ENCODE data around the gene UNC13C. TPM values are rescaled to one million over a fixed set of nuclear protein-coding genes. Genes with fewer than 3 reads are reported as not detected.

Gene UNC13C
- total and polyA plus RNA-seq, 2 donors (not counting 3 experiments of a cell fraction or from before 2014, with no cell fraction given), result not detected

DNA sequence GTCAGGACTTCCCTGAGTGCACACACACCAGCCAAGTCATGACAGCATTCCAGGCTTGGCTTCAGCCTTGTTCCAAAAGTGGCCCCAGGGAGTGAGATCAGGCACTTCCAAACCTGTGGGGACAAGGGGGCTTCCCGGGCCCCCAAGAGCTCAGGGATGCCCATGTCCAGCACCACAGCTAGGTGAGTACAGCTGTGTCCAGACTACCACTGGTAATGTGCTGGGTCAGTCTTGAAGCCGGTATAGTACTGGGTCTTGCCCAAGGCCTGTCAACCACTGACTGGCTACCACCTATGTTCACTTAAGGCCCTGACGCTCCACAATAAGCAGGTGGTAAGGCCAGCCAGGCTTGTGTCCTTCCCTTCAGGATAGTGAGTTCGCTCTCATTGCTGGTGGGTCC, 249.3 kb downstream of the UNC13C start:
- H3K36me3 ChIP-seq (ENCODE audit: control insufficient read depth in 2 of 2, extremely low read depth in 1 of 2, insufficient read depth in 2 of 2, low read length in 2 of 2), result no peaks in the 10 kb centered on the region
- dilution Hi-C loops (cut with MboI; ENCODE audit: extremely low pct_ligation_motif_present, low sequenced_read_pairs) (no loop called here), intact Hi-C loops (cut with micrococcal nuclease) (no loop called here)
- TF ChIP-seq FOS (IDR thresholded peaks at IDR 0.05; ENCODE audit: borderline replicate concordance, insufficient read depth, low read length), result no peak
- TF ChIP-seq, protein P1, sequence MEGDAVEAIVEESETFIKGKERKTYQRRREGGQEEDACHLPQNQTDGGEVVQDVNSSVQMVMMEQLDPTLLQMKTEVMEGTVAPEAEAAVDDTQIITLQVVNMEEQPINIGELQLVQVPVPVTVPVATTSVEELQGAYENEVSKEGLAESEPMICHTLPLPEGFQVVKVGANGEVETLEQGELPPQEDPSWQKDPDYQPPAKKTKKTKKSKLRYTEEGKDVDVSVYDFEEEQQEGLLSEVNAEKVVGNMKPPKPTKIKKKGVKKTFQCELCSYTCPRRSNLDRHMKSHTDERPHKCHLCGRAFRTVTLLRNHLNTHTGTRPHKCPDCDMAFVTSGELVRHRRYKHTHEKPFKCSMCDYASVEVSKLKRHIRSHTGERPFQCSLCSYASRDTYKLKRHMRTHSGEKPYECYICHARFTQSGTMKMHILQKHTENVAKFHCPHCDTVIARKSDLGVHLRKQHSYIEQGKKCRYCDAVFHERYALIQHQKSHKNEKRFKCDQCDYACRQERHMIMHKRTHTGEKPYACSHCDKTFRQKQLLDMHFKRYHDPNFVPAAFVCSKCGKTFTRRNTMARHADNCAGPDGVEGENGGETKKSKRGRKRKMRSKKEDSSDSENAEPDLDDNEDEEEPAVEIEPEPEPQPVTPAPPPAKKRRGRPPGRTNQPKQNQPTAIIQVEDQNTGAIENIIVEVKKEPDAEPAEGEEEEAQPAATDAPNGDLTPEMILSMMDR (IDR thresholded peaks at IDR 0.05; ENCODE audit: extremely low read depth in 1 of 2, insufficient read depth in 1 of 2, low read depth in 1 of 2, low read length in 2 of 2), result no peak
- no peak for TF ChIP-seq GATA2 (IDR thresholded peaks at IDR 0.05; ENCODE audit: insufficient read depth, insufficient read length, low read depth, low read length)
- TF ChIP-seq POLR2AphosphoS5 (IDR thresholded peaks at IDR 0.05; ENCODE audit: insufficient read depth, low read depth, low read length), result no peak
- no peak for TF ChIP-seq MAX (IDR thresholded peaks at IDR 0.05; ENCODE audit: insufficient read depth, insufficient read length)
- H3K9me1 ChIP-seq (replicated peaks; ENCODE audit: control insufficient read depth, extremely low read depth, insufficient read depth, low read length), result no peaks in the 10 kb centered on the region
- no peaks in the 10 kb centered on the region for H3K27me3 ChIP-seq (ENCODE audit: control insufficient read depth in 2 of 2, insufficient read depth in 2 of 2, low read length in 2 of 2)
- BruUV-seq (replicated peaks), result no TSS peak
- ChIA-PET CTCF (no interaction called here), POLR2A (no interaction called here)
- no peak for DNase-seq (ENCODE audit: low read depth, low spot score)
- no peak overlapping the region for H3K27ac ChIP-seq (ENCODE audit: insufficient read depth, low read depth, low read length)
- no peak for FAIRE-seq
- no peak overlapping the region for H3K9ac ChIP-seq (replicated peaks; ENCODE audit: extremely low read depth, insufficient read depth, low read length)
- no peaks in the 10 kb centered on the region for H3K4me1 ChIP-seq (ENCODE audit: control insufficient read depth, extremely low read depth, insufficient read depth, low read length)
- H3K79me2 ChIP-seq (ENCODE audit: control insufficient read depth, insufficient read depth, low read length), result no peaks in the 10 kb centered on the region
- no peak overlapping the region for H3K4me3 ChIP-seq (replicated peaks in 1 of 3; ENCODE audit: insufficient read depth in 1 of 3, low read depth in 1 of 3, low read length in 3 of 3)
- no peak overlapping the region for H2AFZ ChIP-seq (ENCODE audit: low read depth, low read length)
- H3K4me2 ChIP-seq (ENCODE audit: insufficient read depth, low read length), result no peak overlapping the region
- H4K20me1 ChIP-seq (replicated peaks; ENCODE audit: control insufficient read depth, extremely low read depth, insufficient read depth, low read length), result no peaks in the 10 kb centered on the region
- H3K9me3 ChIP-seq (replicated peaks; ENCODE audit: control insufficient read depth, insufficient read depth, low read length), result no peaks in the 10 kb centered on the region

DNA sequence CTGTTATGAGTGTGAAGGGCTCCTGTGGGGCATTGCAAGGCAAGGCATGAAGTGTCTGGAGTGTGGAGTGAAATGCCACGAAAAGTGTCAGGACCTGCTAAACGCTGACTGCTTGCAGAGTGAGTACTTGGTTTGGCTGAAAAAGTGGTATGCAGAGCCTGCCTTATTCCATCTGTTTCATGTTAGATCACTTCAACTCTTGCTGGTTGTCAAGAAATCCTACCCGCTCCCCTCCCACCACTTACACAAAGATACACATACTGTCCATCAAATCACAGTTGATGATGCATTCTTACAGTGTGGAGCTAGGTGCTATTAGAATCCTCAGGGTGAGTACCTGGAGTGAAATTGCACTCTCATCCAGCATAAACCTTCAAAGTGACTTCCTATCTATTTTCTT, 272.1 kb downstream of the UNC13C start:
- Histone ChIP-seq H3K27ac (ENCODE audit: insufficient read depth, low read depth, low read length) (no peak overlapping the region), H3K79me2 (ENCODE audit: control insufficient read depth, insufficient read depth, low read length) (no peaks in the 10 kb centered on the region), H3K4me2 (ENCODE audit: insufficient read depth, low read length) (no peak overlapping the region), H3K36me3 (ENCODE audit: control insufficient read depth in 2 of 2, extremely low read depth in 1 of 2, insufficient read depth in 2 of 2, low read length in 2 of 2) (no peaks in the 10 kb centered on the region), H3K9me3 (replicated peaks; ENCODE audit: control insufficient read depth, insufficient read depth, low read length) (no peaks in the 10 kb centered on the region), H3K9me1 (replicated peaks; ENCODE audit: control insufficient read depth, extremely low read depth, insufficient read depth, low read length) (no peaks in the 10 kb centered on the region), H4K20me1 (replicated peaks; ENCODE audit: control insufficient read depth, extremely low read depth, insufficient read depth, low read length) (no peaks in the 10 kb centered on the region), H3K4me3 (replicated peaks in 1 of 3; ENCODE audit: insufficient read depth in 1 of 3, low read depth in 1 of 3, low read length in 3 of 3) (no peak overlapping the region), H3K9ac (replicated peaks; ENCODE audit: extremely low read depth, insufficient read depth, low read length) (no peak overlapping the region), H3K27me3 (ENCODE audit: control insufficient read depth in 2 of 2, insufficient read depth in 2 of 2, low read length in 2 of 2) (no peaks in the 10 kb centered on the region), H2AFZ (ENCODE audit: low read depth, low read length) (no peak overlapping the region), H3K4me1 (ENCODE audit: control insufficient read depth, extremely low read depth, insufficient read depth, low read length) (no peaks in the 10 kb centered on the region)
- dilution Hi-C loops (cut with MboI; ENCODE audit: extremely low pct_ligation_motif_present, low sequenced_read_pairs), result no loop called here
- no peak for TF ChIP-seq EZH2 (IDR thresholded peaks at IDR 0.05; ENCODE audit: borderline replicate concordance, low read depth, low read length, severe bottlenecking)
- TF ChIP-seq POLR2A (IDR thresholded peaks at IDR 0.05; ENCODE audit: low read depth, low read length), result no peak
- TF ChIP-seq MAX (IDR thresholded peaks at IDR 0.05; ENCODE audit: insufficient read depth, insufficient read length), result no peak
- TF ChIP-seq POLR2AphosphoS5 (IDR thresholded peaks at IDR 0.05; ENCODE audit: insufficient read depth, low read depth, low read length), result no peak
- TF ChIP-seq, protein P1 (IDR thresholded peaks at IDR 0.05; ENCODE audit: extremely low read depth in 1 of 2, insufficient read depth in 1 of 2, low read depth in 1 of 2, low read length in 2 of 2), result no peak
- TF ChIP-seq MYC (IDR thresholded peaks at IDR 0.05; ENCODE audit: low read depth, low read length), result no peak
- TF ChIP-seq FOS (IDR thresholded peaks at IDR 0.05; ENCODE audit: borderline replicate concordance, insufficient read depth, low read length), result no peak
- no peak for TF ChIP-seq GATA2 (IDR thresholded peaks at IDR 0.05; ENCODE audit: insufficient read depth, insufficient read length, low read depth, low read length)
- no peak for TF ChIP-seq JUN (IDR thresholded peaks at IDR 0.05; ENCODE audit: borderline replicate concordance, insufficient read depth, insufficient read length, low read depth)
- FAIRE-seq, result no peak
- DNase-seq (ENCODE audit: low read depth, low spot score), result no peak
- ChIA-PET CTCF (interaction anchor here (0.6 kb wide), 1 partner anchor 71 kb away, joined by 3 read pairs; no protein-coding TSS in a partner anchor), POLR2A (no interaction called here)
- no TSS peak for BruUV-seq (replicated peaks)
- intact Hi-C loops (cut with micrococcal nuclease), result no loop called here

All from endothelial cell of umbilical vein (primary cell).